Liver (tissue), 9 donors: ENCODE data around the gene MYH11. TPM values are rescaled to one million over a fixed set of nuclear protein-coding genes. Genes with fewer than 3 reads are reported as not detected.

ENCODE experiments used
- DNase-seq: peaks from one replicate; pipeline ENCODE4 v3.0.0-alpha.2; 2017; ENCODE audit warnings: low spot score
- H3K27ac ChIP-seq, 2 donors: one replicate each; pipeline ENCODE4 v1.7.0; 2013; ENCODE audit warnings: inconsistent platforms in 2 of 2, low read length in 2 of 2, control low read depth in 1 of 2, low read depth in 1 of 2, mild to moderate bottlenecking in 1 of 2
- H3K27me3 ChIP-seq, 4 donors: one replicate each; pipeline versions ENCODE4 v1.6.1 to v1.7.0; 2013; ENCODE audit warnings: low read length in 3 of 4, inconsistent platforms in 1 of 4, mild to moderate bottlenecking in 1 of 4, moderate library complexity in 1 of 4; ENCODE audit not compliant: control insufficient read depth in 4 of 4, insufficient read depth in 4 of 4
- H3K36me3 ChIP-seq, 4 donors: one replicate each; pipeline versions ENCODE4 v1.6.1 to v1.7.0; 2013; ENCODE audit warnings: low read length in 3 of 4, mild to moderate bottlenecking in 3 of 4, low read depth in 1 of 4, moderate library complexity in 1 of 4; ENCODE audit not compliant: control insufficient read depth in 4 of 4, insufficient read depth in 3 of 4
- H3K4me1 ChIP-seq, 4 donors: one replicate each; pipeline versions ENCODE4 v1.6.1 to v1.7.0; 2013; ENCODE audit warnings: low read length in 3 of 4, mild to moderate bottlenecking in 3 of 4, moderate library complexity in 1 of 4; ENCODE audit not compliant: control insufficient read depth in 4 of 4, insufficient read depth in 4 of 4
- H3K4me3 ChIP-seq, 3 donors: one replicate each; pipeline versions ENCODE4 v1.6.1 to v1.7.0; 2013; ENCODE audit warnings: low read length in 3 of 3, control low read depth in 1 of 3, low read depth in 1 of 3, mild to moderate bottlenecking in 1 of 3
- H3K9ac ChIP-seq, 2 donors: one replicate each; pipeline ENCODE4 v1.7.0; 2013; ENCODE audit warnings: low read length in 2 of 2, mild to moderate bottlenecking in 2 of 2, moderate library complexity in 2 of 2, control low read depth in 1 of 2, low read depth in 1 of 2
- H3K9me3 ChIP-seq, 4 donors: one replicate each; pipeline versions ENCODE4 v1.6.1 to v1.7.0; 2013; ENCODE audit warnings: low read length in 3 of 4; ENCODE audit not compliant: control insufficient read depth in 4 of 4
- EGR1 ChIP-seq, 2 donors: IDR thresholded peaks; 2 replicates each; pipeline ENCODE4 v1.6.1; 2016 to 2018; ENCODE audit warnings: antibody characterized with exemption in 2 of 2, low read depth in 2 of 2
- FOXA1 ChIP-seq: IDR thresholded peaks from 2 replicates; pipeline ENCODE4 v1.6.1; 2016; ENCODE audit warnings: antibody characterized with exemption
- FOXA2 ChIP-seq: IDR thresholded peaks from 2 replicates; pipeline ENCODE4 v1.6.1; 2016; ENCODE audit warnings: antibody characterized with exemption
- GABPA ChIP-seq, 2 donors: IDR thresholded peaks in 1 of 2; conservative IDR thresholded peaks in 1 of 2; 2 replicates each; pipeline ENCODE4 v1.6.1; 2016; ENCODE audit warnings: antibody characterized with exemption in 2 of 2, mild to moderate bottlenecking in 1 of 2, moderate library complexity in 1 of 2
- HNF4A ChIP-seq, 2 donors: conservative IDR thresholded peaks; 2 replicates each; pipeline ENCODE4 v1.6.1; 2016; ENCODE audit warnings: antibody characterized with exemption in 2 of 2, mild to moderate bottlenecking in 2 of 2
- HNF4G ChIP-seq: IDR thresholded peaks from 2 replicates; pipeline ENCODE4 v1.6.1; 2016; ENCODE audit warnings: antibody characterized with exemption
- JUND ChIP-seq, 2 donors: IDR thresholded peaks; 2 replicates each; pipeline ENCODE4 v1.6.1; 2016; ENCODE audit warnings: antibody characterized with exemption in 2 of 2
- NR2F2 ChIP-seq: IDR thresholded peaks from 2 replicates; pipeline ENCODE4 v1.6.1; 2016; ENCODE audit warnings: antibody characterized with exemption
- RAD21 ChIP-seq, 2 donors: IDR thresholded peaks; 2 replicates each; pipeline ENCODE4 v1.6.1; 2016; ENCODE audit warnings: antibody characterized with exemption in 2 of 2, mild to moderate bottlenecking in 2 of 2
- RXRA ChIP-seq, 2 donors: IDR thresholded peaks; 2 replicates each; pipeline ENCODE4 v1.6.1; 2017 to 2018; ENCODE audit warnings: antibody characterized with exemption in 2 of 2, mild to moderate bottlenecking in 1 of 2
- SP1 ChIP-seq: IDR thresholded peaks from 2 replicates; pipeline ENCODE4 v1.6.1; 2018; ENCODE audit warnings: antibody characterized with exemption, mild to moderate bottlenecking
- TAF1 ChIP-seq: conservative IDR thresholded peaks from 2 replicates; pipeline ENCODE4 v1.6.1; 2016; ENCODE audit warnings: antibody characterized with exemption, mild to moderate bottlenecking
- YY1 ChIP-seq: IDR thresholded peaks from 2 replicates; pipeline ENCODE4 v1.6.1; 2016; ENCODE audit warnings: antibody characterized with exemption, mild to moderate bottlenecking
- WGBS: extraction: QIAGEN DNeasy Blood & Tissue Kit; methylation state at CpG from one replicate; pipeline ENCODE4 v1.1.7; 2013; 5-methylcytosine and 5-hydroxymethylcytosine counted together
- polyA plus RNA-seq, 2 donors: library from polyadenylated mRNA; stranded (reverse) in 1 of 2; unstranded in 1 of 2; fragments of 200-250 nt in 1 of 2; fragments of >200 nt in 1 of 2; fragmentation: Nextera tagmentation in 1 of 2; extraction: Ambion mirVana in 1 of 2; gene quantifications; one replicate each; pipeline versions ENCODE4 v1.2.1 to v1.2.3, GENCODE V29; 2013 to 2015
- total RNA-seq, 2 donors: library from RNA; depleted of rRNA; stranded (reverse); fragments of >200 nt; gene quantifications; one replicate each; pipeline ENCODE4 v1.2.3, GENCODE V29; 2014
- TF ChIP-seq, protein P1 (sequence below): fragments of 150-350 bp; IDR thresholded peaks from 2 replicates; pipeline ENCODE4 v1.5.1; 2017; ENCODE audit warnings: improper control_type of control experiment, low read depth, low read length; ENCODE audit not compliant: missing input control
- TF ChIP-seq, protein P2 (sequence below): IDR thresholded peaks from 2 replicates; pipeline ENCODE4 v1.6.1; 2016; ENCODE audit warnings: antibody characterized with exemption
- TF ChIP-seq, protein P3 (sequence below): IDR thresholded peaks from 2 replicates; pipeline ENCODE4 v1.6.1; 2016; ENCODE audit warnings: antibody characterized with exemption, mild to moderate bottlenecking
- TF ChIP-seq, protein P4 (sequence below): IDR thresholded peaks from 2 replicates; pipeline ENCODE4 v1.6.1; 2016; ENCODE audit warnings: antibody characterized with exemption
- TF ChIP-seq, protein P5 (sequence below): IDR thresholded peaks from 2 replicates; pipeline ENCODE4 v1.6.1; 2016; ENCODE audit warnings: antibody characterized with exemption
- donor health status: healthy.
- donor health status: healthy.
- donor health status: healthy.
- donor health status: healthy.
- donor health status: healthy.

MYH11 gene
- total and polyA plus RNA-seq, 4 donors: 0.51 to 33.7 (median 4.0) TPM

DNA sequence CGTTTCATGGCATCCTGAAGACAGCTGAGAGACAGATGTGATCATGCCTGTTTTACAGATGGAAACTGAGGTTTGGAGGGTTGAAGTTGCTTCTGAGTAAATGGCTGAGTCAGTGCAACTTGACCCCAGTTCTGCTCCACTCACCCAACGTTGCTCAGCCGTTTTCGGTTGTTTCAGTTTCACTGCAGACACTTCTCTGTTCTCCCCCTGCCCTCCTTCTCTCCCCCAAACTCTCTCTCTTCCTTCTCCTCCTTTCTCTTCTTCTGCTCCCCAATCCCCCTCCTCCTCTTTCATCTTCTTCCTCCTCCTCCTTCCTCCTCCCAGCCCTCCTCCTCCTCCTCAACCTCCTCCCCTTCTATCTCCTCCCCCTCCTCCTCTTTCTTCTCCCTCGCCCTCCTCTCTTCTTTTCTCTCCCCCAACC lies 41.0 kb upstream of the MYH11 start:
- no peaks in the 10 kb centered on the region for H3K27me3 ChIP-seq
- no peaks in the 10 kb centered on the region for H3K36me3 ChIP-seq
- no peak overlapping the region for H3K27ac ChIP-seq
- H3K9ac ChIP-seq: no peak overlapping the region
- H3K4me3 ChIP-seq: no peak overlapping the region
- WGBS: 57% methylated on average over 5 of the region's 5 CpGs
- H3K9me3 ChIP-seq: no peaks in the 10 kb centered on the region
- no peak for DNase-seq
- H3K4me1 ChIP-seq: no peaks in the 10 kb centered on the region
- TF ChIP-seq YY1 (no peak), JUND (IDR thresholded peaks at IDR 0.05) (no peak), RAD21 (IDR thresholded peaks at IDR 0.05) (no peak), FOXA2 (no peak), HNF4A (conservative IDR thresholded peaks at IDR 0.05) (no peak), SP1 (no peak), NR2F2 (no peak), EGR1 (IDR thresholded peaks at IDR 0.05; ENCODE audit: low read depth in 2 of 2) (no peak), FOXA1 (no peak), HNF4G (no peak), GABPA (IDR thresholded peaks at IDR 0.05 in 1 of 2, conservative IDR thresholded peaks at IDR 0.05 in 1 of 2) (no peak), RXRA (IDR thresholded peaks at IDR 0.05) (no peak), TAF1 (no peak)
- TF ChIP-seq, protein P1, sequence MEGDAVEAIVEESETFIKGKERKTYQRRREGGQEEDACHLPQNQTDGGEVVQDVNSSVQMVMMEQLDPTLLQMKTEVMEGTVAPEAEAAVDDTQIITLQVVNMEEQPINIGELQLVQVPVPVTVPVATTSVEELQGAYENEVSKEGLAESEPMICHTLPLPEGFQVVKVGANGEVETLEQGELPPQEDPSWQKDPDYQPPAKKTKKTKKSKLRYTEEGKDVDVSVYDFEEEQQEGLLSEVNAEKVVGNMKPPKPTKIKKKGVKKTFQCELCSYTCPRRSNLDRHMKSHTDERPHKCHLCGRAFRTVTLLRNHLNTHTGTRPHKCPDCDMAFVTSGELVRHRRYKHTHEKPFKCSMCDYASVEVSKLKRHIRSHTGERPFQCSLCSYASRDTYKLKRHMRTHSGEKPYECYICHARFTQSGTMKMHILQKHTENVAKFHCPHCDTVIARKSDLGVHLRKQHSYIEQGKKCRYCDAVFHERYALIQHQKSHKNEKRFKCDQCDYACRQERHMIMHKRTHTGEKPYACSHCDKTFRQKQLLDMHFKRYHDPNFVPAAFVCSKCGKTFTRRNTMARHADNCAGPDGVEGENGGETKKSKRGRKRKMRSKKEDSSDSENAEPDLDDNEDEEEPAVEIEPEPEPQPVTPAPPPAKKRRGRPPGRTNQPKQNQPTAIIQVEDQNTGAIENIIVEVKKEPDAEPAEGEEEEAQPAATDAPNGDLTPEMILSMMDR: no peak
- TF ChIP-seq, protein P2, sequence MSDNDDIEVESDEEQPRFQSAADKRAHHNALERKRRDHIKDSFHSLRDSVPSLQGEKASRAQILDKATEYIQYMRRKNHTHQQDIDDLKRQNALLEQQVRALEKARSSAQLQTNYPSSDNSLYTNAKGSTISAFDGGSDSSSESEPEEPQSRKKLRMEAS: no peak
- TF ChIP-seq, protein P3, sequence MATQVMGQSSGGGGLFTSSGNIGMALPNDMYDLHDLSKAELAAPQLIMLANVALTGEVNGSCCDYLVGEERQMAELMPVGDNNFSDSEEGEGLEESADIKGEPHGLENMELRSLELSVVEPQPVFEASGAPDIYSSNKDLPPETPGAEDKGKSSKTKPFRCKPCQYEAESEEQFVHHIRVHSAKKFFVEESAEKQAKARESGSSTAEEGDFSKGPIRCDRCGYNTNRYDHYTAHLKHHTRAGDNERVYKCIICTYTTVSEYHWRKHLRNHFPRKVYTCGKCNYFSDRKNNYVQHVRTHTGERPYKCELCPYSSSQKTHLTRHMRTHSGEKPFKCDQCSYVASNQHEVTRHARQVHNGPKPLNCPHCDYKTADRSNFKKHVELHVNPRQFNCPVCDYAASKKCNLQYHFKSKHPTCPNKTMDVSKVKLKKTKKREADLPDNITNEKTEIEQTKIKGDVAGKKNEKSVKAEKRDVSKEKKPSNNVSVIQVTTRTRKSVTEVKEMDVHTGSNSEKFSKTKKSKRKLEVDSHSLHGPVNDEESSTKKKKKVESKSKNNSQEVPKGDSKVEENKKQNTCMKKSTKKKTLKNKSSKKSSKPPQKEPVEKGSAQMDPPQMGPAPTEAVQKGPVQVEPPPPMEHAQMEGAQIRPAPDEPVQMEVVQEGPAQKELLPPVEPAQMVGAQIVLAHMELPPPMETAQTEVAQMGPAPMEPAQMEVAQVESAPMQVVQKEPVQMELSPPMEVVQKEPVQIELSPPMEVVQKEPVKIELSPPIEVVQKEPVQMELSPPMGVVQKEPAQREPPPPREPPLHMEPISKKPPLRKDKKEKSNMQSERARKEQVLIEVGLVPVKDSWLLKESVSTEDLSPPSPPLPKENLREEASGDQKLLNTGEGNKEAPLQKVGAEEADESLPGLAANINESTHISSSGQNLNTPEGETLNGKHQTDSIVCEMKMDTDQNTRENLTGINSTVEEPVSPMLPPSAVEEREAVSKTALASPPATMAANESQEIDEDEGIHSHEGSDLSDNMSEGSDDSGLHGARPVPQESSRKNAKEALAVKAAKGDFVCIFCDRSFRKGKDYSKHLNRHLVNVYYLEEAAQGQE: no peak
- TF ChIP-seq, protein P4, sequence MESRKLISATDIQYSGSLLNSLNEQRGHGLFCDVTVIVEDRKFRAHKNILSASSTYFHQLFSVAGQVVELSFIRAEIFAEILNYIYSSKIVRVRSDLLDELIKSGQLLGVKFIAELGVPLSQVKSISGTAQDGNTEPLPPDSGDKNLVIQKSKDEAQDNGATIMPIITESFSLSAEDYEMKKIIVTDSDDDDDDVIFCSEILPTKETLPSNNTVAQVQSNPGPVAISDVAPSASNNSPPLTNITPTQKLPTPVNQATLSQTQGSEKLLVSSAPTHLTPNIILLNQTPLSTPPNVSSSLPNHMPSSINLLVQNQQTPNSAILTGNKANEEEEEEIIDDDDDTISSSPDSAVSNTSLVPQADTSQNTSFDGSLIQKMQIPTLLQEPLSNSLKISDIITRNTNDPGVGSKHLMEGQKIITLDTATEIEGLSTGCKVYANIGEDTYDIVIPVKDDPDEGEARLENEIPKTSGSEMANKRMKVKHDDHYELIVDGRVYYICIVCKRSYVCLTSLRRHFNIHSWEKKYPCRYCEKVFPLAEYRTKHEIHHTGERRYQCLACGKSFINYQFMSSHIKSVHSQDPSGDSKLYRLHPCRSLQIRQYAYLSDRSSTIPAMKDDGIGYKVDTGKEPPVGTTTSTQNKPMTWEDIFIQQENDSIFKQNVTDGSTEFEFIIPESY: no peak
- TF ChIP-seq, protein P5, sequence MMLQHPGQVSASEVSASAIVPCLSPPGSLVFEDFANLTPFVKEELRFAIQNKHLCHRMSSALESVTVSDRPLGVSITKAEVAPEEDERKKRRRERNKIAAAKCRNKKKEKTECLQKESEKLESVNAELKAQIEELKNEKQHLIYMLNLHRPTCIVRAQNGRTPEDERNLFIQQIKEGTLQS: no peak
